ENCODE measurements around the gene PRR12.

The PRR12 gene

DNA sequence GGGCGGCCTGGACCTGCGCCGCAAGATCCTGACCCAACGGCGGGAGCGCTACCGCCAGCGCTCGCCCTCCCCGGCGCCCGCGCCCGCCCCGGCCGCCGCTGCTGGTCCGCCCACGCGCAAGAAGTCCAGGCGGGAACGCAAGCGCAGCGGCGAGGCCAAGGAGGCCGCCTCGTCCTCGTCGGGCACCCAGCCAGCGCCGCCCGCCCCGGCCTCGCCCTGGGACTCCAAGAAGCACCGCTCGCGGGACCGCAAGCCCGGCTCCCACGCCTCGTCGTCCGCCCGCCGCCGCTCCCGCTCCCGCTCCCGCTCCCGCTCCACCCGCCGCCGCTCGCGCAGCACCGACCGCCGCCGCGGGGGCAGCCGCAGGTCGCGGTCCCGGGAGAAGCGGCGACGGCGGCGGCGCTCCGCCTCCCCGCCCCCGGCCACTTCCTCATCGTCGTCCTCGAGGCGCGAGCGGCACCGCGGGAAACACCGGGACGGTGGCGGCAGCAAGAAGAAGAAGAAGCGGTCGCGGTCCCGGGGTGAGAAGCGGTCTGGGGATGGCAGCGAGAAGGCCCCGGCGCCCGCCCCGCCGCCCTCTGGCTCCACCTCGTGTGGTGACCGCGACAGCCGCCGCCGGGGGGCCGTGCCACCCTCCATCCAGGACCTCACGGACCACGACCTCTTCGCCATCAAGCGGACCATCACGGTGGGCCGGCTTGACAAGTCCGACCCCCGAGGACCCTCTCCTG is 61.0 kb downstream of the PRR12 start:
- DNase-seq, result no peak

DNA sequence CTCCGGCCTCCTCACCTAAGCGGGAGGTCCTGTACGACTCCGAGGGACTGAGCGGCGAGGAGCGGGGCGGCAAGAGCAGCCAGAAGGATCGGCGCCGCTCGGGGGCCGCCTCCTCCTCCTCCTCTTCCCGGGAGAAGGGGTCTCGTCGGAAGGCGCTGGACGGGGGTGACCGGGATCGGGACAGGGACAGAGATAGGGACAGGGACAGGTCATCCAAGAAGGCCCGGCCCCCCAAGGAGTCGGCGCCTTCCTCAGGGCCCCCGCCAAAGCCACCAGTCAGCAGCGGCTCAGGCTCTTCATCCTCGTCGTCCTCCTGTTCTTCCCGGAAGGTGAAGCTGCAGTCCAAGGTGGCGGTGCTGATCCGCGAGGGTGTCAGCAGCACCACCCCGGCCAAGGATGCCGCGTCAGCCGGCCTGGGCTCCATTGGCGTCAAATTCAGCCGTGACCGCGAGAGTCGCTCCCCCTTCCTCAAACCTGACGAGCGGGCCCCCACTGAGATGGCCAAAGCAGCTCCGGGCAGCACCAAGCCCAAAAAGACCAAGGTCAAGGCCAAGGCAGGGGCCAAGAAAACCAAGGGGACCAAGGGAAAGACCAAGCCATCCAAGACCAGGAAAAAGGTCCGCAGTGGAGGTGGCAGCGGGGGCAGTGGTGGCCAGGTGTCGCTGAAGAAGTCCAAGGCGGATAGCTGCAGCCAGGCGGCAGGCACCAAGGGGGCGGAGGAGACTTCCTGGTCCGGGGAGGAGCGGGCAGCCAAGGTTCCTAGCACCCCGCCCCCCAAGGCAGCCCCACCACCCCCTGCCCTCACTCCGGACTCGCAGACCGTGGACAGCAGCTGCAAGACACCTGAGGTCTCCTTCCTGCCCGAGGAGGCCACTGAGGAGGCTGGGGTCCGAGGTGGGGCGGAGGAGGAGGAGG is 61.8 kb downstream of the PRR12 start:
- no peak for DNase-seq

DNA sequence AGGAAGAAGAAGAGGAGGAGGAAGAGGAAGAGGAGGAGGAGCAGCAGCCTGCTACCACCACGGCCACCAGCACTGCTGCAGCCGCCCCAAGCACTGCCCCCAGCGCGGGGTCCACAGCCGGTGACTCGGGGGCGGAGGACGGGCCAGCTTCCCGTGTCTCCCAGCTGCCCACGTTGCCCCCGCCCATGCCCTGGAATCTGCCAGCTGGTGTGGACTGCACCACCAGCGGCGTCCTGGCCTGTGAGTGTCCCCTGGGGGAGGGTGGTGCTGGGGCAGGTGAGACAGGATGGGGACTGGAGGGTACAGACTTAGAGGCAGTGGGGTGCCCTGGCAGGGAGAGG is 62.5 kb downstream of the PRR12 start:
- DNase-seq, result no peak

DNA sequence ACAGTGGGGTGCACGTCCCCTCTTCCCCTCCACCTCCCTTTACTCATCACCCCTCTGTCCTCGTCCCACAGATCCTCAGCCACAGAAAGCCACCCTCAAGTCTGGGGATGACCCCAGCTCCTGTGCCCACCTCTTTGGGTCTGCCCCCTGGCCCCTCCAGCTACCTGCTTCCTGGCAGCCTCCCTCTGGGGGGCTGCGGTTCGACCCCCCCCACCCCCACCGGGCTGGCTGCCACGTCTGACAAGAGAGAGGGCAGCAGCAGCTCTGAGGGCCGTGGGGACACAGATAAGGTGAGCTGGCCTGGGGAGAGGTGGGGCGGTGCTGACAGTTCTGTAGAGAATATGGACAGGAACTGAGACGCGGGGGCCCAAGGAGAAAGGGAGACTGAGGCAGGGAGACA is 63.6 kb downstream of the PRR12 start:
- DNase-seq, result no peak

DNA sequence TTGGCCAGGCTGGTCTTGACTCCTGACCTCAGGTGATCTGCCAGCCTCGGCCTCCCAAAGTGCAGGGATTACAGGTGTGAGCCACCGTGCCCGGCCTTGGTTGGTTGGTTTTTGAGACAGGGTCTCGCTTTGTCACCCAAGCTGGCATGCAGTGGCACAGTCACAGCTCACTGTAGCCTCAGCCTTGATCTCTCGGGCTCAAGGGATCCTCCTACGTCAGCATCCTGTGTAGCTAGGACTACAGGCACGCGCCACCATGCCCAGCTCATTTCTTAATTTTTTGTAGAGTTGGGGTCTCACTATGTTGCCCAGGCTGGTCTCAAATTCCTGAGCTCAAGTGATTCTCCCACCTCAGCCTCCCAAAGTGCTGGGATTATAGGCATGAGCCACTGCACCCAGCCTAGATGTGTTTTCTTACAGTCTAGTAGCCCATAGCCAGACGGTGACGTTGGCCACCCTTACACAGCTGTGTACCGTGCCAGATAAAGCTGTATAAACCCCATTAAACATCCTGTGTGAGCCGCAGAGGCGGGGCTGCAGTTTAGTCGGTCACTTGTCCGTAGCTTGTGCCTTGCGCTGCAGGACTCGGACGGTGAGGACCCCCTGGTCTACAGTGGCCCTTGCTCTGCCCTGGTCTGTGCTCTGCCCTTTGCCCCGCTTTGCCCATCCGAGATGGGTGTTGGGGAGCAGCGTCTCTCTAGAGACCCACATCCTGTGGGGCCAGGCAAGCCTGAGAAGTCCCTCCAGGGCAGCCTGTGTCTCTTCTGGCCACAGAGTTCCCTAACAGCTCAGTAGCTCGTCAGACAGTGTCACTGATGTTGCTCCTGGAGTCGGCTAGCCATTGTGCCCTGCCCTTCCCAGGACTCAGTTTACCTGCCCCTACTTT is 64.8 kb downstream of the PRR12 start:
- no peak for DNase-seq

DNA sequence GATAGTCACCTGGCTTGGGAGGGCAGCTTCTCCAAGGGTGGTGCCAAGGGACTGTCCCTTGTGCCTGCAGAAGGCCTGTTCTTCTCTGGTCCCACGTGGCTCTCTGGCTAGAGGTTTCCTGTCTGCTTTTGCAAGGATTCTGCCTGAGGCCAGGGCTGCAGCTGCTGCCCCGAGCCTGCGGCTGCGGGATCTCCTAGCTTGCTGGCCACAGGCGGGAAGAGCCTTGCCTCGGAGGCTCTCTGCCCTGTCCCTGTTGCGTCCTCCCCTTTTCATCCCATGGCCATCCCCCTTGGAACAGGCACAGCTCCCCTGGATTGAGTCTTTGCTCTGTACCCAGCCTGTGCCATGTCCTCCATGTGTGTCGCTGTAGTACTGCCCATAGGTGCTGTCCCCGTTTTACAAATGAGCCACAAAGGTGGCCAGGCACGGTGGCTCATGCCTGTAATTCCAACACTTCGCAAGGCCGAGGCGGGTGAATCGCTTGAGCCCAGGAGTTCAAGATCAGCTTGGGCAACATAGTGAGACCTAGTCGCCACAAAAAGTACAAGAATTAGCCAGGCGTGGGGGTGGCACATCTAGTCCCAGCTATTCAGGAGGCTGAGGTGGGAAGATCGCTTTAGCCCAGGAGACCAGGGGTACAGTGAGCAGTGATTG is 65.6 kb downstream of the PRR12 start:
- no peak for DNase-seq

DNA sequence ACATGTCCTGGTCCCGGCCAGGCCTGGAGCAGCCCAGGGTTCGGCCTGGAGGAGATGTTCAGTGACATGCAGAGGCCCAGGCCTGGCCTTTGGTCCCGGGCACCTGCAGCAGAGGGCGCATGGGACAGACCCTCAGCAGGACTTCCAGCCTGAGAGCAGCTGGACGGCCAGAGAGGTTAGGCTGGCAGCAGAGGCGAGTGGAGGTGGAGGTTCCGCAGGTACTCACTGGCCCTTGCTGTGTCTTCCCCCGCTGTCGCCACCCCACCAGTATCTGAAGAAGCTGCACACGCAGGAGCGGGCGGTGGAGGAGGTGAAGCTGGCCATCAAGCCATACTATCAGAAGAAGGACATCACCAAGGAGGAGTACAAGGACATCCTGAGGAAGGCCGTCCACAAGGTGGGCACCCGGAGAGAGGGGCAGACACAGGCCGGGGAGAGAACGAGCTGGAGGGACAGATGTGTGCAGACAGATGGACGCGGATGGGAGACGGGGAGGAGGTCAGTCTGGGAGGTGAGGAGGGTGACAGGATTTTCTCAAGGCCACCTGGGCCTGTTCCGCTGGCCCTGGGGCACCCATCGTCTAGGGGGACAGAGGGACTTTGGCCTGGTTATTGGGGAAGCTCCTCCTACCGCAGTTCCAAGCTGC is 66.6 kb downstream of the PRR12 start:
- no peak for DNase-seq

DNA sequence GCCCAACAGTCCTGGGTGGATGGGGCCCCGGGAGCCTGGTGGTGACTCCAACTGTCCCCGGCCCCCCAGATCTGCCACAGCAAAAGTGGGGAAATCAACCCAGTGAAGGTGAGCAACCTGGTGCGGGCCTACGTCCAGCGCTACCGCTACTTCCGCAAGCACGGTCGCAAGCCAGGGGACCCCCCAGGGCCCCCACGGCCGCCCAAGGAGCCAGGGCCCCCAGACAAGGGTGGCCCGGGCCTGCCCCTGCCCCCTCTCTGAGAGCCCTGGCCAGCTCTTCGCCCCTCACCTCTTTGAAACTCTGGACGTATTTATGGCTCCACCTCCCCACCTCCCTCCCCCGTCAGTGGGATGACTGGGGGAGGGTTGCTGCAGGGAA is 67.1 kb downstream of the PRR12 start:
- DNase-seq, result no peak

DNA sequence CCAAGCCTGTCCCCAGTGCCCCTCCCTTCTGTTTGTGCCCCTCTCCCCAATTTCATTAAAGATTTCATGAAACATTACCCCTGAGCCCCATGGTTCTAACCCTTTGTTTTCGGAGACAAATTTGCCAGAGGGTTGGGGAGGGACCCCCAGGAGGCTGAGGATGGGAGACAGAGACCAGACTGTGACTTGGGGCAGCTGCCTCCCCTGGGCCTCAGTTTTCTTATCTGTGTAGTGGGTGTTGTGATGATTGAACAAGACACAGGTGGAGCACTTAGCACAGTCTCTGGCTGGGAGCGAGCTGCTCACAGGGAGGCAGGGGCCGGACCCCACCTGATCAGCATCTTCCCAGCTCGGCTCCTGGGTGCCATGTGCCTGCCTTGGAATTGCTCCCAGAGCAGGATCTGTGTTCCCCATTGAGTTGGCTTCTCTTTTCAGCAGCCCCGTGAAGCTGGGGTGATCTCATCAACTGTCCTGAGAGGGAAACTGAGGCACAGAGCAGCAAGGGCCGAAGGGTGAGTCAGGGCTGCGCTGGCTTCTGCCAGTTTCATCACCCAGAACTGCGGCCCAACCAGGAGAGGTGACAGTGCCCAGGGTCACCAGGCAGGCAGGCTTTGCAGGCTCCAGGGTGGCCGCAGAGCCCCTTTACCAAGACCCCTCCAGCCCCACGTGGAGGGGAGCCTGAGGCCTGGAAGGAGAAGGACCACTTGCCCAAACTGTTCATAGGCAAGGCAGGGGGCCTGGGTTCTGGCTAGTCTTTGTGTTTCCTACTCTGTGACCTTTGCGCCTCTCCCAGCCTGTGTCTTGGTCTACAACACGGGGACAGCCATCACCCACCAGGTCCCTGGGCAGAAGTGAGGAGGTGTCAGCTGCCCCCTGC is 67.8 kb downstream of the PRR12 start:
- DNase-seq, result no peak

DNA sequence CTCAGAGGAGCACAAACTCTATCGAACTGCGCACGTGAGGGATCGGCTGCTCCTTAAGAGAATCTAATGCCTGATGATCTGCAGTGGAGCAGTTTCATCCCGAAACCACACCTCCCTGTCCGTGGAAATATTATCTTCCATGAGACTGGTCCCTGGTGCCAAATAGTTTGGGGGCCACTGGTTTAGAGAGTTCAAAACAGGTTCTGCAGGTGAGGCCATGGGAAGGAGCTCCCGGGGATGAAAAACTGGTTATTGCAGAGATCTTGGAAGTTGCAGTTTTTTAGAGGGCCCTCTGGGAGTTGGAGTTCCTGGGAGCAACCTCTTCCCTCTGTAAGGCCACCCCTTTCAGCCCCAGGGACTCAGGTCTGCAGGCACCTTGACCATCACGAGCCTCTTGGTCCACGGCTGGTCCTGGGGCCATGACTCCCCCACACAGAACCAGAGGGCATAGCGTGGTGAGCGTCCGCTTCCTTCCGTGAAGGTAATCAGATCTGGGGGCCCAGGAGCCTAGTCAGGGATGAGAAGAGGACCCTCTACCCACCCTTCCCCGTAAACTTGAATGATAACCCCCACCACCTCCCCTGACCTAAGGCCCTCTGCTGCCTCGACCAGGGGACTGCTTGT is 69.5 kb downstream of the PRR12 start:
- no peak for DNase-seq

DNA sequence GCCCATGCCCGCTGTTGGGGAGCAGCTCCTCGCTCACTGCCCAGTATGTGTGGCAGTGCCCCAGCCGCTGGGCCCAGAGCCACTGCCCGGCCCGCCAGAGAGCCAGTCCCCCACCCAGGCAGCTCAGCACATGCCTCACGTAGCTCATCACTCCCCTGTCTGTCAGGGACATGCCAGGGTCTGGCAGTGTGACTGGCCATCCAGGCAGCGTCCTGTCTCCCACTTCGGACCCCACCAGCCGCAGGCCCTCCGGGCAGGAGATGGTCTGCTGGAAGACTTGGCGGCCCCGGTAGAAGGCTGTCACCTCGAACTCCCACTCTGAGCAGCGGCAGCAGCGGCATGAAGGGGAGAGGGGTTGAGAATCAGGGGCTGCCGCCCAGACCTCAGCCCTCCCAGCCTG is 71.0 kb downstream of the PRR12 start:
- DNase-seq, result no peak

DNA sequence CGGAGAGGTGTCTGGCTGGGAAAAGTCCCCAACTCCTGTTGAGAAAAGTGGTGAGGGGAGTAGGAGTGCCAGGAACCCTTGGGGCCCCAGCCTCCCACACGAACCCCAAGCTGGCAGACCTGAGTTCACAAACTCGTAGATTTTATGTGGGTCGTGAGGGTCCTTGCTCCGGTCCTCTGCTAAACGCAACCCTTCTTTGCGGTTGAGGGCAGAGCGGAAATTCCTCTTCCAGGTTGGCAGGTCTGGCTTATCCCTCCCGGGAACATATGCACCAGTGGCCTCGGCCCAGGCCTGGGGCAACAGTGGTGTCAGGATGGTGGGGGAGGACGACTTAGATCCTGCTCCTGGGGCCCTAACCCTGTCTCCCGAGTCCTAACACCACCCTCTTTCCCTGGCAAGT is 72.2 kb downstream of the PRR12 start:
- DNase-seq, result no peak

DNA sequence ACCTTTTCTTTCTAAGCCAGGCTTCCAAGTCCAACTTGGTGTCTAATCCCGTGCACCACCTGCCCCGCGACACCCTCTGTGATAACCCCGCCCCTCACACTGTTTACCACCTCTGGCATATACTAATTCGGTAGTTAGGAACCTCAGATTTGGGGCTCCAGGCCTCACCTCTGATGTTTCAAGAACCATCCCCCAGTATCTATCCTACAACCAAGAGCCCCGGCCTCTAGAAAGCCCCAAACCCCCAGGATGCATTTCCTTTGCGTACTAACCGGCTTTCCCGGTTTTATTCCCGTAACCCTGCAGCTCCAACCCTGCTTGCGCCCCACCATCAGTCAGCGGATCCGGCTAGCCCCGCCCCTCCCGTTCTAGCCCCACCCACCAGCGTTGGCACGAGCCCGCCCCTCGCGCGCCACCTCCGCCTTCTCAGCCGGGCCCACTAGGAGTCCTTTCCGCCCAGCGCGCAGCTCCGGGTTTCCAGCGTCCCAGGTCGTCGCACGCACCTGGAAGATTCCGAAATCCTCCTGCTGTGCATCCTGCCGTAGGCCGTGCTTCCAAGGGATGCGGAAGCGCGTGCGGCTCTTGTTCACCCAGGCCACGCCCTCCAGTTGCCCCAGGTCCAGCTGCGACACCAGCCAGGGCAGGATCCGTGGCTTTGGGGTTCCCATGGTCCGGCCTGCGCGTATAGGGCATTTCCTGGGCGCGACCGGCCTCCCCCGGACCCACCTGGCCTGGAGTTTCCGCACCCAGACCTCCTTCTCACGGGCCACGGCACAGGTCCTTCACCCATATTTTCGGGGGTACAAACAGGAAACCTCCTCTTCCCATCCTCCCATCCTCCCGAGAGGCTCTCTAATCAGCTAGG is 73.4 kb downstream of the PRR12 start:
- peak; percentile 80 for DNase-seq

DNA sequence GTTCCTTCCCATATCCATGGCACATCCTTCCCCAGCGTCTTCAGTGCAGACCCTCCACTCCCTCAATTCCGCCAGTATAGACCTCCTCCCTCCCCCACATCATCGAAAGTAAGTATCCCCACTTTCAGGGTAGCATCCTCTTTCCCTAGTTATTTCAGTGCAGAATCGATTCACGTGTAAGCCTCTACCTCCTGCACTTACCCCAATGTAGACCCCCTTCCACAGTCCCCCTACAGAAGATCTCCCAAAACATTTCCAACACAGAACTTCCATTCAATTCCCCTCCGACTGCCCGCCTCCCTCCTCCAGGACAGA is 74.0 kb downstream of the PRR12 start:
- no peak for DNase-seq

DNA sequence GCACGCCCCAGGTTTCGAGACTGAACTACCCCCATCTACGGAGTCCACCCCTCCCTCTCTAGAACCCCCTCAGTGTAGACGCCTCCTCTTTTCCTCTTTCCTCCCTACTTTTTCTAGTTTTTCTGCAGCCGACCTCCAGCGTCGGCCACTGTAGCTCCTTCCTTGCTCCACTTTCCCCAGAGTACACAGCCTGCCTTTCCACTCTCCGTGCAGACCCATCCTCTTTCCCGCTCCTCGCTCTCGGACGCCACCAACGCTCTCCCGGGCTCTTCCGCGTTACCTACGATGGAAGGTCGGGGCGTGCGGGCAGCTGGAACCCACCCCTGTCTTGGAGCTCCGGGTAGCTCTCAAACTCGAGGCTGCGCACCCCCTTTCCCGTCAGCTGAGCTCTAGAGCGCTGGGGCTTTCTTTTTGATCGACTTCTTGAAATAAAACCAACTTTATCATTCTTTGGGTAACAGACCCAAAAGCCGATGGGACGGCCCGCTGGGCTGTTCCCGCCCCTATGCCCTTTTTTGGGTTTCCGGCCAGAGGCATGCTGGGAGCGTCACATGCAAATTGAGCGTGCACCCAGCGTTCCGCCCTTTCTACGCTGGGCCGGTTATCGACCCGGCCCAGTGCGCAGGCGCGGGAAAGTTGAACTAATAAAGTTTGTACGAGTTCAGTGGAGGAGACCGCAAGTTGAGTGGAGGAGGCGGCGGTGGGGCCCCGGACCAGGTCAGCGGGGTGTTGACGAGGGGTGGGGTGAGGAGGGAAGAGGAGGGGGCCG is 74.6 kb downstream of the PRR12 start, which contains the start of the genes BCL2L12 and IRF3:
Gene BCL2L12 (plus strand): TSS at position 583 of the 769 bp plus-strand sequence. CDS start 760 bp downstream, outside the sequence.
Gene IRF3 (minus strand): TSS at position 507 of the 769 bp plus-strand sequence. CDS start 1,019 bp downstream, outside the sequence.
- DNase-seq, result peak; percentile 92

DNA sequence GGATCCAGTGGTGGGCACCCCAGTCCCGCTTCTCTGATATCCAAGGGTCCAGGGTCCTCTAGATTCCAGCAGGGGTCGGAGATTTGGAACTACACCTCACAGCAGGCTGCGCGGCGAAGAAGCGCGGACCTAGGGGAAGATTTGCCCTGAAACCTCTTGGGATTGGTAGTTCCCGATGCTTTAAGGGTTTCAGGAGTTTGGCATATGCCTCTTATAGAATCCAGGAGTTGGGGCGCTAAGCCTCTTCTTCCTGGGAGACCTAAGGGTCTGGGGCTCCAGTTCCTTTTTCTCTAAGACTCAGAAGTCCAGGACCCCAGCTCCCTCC is 75.1 kb downstream of the PRR12 start:
- DNase-seq, result no peak

DNA sequence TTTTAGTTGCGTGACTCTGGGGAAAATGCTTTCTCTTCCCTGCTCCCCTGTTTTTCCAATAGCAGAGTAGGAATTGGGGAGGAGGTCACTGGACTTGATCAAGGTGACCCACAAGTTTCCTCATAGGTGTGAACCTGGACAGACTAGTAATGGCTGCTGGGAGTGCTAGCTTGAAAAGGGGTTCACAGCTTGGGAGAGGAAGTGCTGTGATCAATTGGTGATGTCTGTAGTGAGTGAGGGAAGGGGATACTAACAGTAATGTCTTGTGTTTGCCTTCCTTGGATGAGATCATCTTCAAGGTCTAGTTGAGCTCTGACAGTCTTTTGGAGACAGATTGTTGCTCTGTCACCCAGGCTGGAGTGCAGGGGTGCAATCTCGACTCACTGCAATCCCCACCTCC is 76.5 kb downstream of the PRR12 start:
- DNase-seq, result no peak

DNA sequence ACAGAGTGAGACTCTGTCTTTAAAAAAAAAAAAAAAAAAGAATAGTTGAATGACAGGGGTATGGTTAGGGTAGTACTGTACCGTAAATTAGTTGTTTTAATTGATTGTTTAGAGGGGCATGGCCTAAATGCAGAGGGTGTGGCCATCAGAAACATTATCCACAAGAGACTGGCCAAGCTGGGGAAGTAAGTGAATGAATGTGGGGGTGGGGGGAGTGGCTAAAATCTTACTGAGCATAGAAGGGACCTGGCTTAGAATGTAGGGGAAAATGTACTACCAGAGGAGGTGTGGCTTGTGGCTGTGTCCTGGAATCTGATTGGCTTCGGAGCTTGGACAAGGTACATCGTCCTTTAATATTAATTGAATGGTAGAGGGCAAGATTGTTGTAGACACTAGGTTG is 78.5 kb downstream of the PRR12 start:
- no peak for DNase-seq
